Stimulated activated CD4-positive, alpha-beta T cell treated with anti-CD3 and anti-CD28 coated beads, Interleukin-4, amount 100 ng/mL, for 48 hours (primary cell): ENCODE measurements around the gene GRIN2C.

Experiments used
- DNase-seq, 2 donors: peaks; one replicate each; pipeline ENCODE4 v3.0.0-alpha.2; 2020; ENCODE audit warnings: low read depth in 2 of 2

The GRIN2C gene

GRCh38 chr17:74864297-74864865 is 4.7 kb upstream of the GRIN2C start:
- no peak for DNase-seq

DNA sequence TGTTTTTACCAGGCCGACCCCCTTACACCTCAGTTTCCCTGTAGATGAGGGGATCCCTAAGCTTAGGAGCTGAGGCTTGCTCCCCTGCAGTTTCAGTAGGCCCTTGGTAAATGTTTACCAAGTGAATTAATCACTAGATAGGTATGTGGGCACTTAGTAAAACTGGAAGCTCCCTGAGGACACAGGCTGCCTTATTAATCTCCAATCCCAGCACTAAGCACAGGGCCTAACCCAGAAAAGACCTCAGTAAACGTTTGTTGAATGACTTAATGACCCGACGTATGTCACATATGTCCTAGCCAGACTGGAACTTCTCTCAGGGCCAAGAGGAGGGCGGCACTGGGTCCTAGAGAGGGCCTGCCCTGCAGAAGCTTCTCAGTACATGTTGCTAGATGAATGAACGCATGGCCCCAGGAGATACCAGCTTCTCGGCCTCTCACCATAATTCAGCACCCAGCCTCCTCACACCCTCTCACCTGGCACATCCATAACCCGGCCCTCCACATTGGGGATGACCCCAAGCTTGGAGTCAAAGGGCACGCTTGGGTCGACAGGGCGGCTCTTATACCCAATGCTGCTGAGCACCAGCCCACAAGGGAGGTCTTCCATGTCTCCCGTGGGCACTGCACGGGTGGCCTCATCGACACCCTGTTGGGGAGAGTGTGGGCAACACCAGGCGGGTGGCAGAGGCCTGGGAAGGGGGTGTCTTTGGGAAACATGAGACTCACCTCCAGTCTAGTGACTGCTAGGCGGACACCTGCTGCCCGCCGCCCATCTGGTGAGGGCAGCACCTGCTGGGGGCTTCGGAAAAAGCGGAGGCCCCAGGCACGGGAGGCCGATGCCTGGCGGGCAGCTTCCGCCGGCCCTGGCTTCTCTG is 4.0 kb upstream of the GRIN2C start:
- no peak for DNase-seq

DNA sequence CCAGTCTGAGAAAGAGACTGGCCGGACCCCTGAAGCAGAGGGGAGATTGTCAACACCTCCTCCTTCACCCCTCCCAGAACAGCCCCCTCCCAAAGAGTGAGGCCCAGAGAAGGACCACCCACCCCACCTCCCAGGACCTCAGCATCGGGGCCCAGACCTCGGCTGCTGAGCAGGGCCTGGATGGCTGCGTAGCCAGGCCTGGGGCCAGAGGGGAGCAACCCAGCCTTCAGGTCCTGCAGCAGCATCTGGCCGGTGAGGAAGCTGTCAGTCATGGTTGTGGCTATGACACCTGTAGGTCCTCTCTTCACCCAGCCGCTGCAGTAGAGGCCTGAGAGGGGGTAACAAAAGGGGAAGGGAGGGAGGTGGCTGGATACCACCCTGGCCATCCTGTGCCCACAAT is 3.2 kb upstream of the GRIN2C start:
- no peak for DNase-seq

- DNase-seq: peak; percentile 68 to 78
Measured at GRCh38 chr17:74862108-74862901, 2.6 kb upstream of the GRIN2C start.

DNA sequence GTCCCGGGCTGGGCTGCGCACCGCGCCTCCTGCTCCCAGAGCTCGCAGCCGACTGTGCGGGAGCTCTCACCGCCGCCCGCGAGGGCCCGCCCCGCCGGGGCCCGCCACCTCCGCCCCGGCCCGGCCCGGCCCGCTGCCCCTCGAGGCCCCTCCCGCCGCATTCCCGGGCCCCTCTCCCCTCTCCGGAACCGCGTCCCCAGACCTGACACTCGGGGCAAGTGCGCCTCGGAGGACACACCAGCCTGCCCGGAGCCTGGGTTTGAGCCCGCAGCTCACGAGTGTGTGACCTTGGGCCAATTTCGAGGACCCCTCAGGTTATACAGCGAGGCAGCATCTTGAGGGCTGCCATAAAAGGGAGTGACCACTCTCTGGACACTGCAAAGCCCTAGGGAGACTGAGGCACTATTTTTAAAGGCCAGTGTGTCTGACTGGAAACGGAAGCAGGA is 2.0 kb upstream of the GRIN2C start:
- DNase-seq: no peak

- no peak for DNase-seq
Measured at GRCh38 chr17:74860872-74861661, 1.4 kb upstream of the GRIN2C start.

GRCh38 chr17:74860229-74860871 is 665 bp upstream of the GRIN2C start:
- DNase-seq: no peak

GRCh38 chr17:74858672-74859458 is 820 bp downstream of the GRIN2C start:
- DNase-seq: no peak

GRCh38 chr17:74857191-74857590 is 2.5 kb downstream of the GRIN2C start:
- no peak for DNase-seq

DNA sequence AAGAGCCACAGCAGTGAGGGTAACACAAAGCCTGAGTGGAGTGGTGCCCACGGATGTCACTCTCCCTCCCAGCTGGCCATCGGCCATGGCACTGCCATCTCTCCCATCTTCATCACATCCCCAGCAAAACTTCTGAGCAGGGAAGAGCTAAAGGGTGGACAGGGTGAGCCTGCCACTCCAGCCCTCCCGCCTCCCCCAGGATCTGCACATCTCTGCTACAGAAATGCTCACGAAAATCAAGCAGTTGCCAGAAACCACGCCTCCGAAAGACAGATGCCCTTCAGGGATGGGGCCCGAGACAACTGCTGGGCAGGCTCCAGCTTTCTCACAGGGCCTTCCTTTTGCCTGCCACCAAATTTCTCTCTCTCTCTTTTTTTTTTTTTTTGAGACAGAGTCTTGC is 3.6 kb downstream of the GRIN2C start:
- DNase-seq: no peak

DNA sequence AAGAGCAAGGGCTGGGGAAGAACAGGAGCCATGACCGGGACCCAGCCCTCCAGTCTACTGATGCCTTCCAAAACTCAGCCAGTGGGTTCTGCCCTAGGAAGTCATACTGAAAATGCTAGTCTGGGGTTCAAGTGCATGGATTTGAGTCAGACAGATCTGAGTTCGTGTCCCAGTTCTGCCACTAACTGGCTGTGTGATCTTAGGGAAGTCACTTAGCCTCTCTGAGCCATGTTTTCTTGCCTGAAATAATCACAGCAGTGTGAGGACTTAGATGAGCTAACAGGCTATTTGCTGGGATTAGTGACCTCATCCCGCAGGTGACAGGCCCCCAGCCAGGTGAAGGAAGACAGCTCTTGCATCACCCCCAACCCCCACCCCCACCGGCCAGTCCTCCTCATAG is 4.4 kb downstream of the GRIN2C start:
- DNase-seq: no peak

DNA sequence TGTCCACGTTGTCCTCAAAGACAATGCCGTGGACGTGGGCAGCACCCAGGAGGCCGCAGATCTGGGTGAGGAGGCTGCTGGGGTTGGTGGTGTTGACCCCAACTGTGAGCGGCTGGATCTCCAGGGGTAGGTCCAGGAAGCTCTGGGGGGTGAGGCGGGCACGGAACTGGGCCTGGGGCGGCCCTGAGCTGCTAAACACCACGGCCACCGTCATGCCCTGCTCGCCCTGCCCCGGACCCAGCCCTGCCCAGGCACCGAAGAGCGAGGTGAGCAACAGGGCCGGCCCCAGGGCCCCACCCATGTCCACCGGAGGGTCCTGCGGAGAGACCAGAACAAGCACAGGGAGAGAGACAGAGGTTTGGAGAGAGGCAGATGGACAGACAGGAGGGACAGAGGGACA is 4.9 kb downstream of the GRIN2C start:
- DNase-seq: no peak

GRCh38 chr17:74853669-74854068 is 6.0 kb downstream of the GRIN2C start:
- no peak for DNase-seq

DNA sequence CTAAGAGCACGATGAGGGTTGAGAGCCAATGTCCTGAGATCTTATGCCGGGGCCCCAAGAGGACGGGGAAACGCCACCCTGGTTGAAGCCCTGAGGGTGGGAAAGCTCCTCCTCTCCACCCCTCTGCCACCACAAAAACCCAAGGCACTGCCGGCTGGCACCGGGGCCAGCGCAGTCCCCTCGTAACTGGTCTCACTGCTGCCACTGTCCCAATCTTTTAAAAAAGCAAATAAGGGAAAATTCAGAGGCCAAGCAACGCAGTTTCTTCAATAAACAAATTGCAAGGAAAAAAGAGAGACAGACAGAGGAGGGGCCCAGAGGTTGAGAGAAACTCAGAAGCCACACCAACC is 6.7 kb downstream of the GRIN2C start:
- no peak for DNase-seq

DNA sequence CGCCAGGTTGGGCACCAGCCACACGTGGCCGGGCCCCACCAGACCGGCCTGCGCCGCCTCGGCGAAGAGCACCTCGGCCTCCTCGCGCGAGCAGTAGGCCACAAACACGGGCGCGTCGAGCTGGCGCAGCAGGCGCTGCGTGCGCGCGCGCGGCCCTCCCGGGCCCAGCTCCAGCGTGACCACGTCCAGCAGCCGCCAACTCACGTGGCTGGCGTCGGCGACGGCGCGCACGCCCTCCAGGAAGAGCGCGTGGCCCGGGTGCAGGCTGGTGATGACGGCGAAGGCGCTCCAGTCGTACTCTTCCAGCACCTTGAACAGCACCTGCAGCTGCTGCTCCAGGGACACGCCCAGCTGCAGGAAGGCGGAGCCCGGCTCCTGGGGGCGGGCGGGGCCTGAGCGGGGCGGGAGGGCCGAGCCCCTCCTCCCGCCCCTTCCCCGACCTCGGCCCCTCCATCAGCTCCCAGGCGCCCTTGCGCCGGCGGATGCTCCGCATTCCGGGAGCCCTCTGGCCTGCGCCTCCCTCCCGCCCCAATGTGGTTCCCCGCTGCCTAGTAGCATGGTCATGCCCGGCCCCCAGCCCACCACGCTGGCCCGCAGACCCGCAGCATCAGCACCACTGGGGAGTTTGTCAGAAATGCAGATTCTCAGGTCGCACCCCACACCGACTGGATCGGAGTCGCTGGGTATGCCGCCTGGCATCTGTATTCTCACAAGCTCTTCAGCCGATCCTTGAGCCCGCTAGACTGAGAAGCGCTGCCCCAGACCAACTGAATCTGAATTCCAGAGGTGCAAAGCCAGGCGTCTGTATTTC is 7.2 kb downstream of the GRIN2C start:
- peak; percentile 52 to 57 for DNase-seq

GRCh38 chr17:74851612-74852236 is 8.0 kb downstream of the GRIN2C start:
- no peak for DNase-seq

DNA sequence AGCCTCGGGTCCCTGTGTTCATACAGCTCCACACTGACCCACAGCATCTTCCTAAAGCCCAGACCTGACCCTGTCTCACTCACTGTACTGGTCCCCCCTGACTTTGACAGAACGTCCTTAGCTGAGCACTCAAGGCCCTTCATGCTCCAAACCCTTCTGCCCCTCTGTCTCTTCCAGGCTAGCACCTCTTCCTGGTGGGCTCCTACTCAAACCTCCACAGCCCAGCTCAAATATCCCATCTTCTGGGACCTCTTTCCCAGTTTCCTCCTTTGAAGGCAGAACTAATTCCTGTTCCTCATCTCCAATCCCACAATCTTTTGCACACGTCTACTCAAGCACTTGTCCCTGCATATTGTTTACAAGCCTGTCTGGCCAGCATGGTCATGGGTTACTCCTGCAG is 8.8 kb downstream of the GRIN2C start:
- no peak for DNase-seq

DNA sequence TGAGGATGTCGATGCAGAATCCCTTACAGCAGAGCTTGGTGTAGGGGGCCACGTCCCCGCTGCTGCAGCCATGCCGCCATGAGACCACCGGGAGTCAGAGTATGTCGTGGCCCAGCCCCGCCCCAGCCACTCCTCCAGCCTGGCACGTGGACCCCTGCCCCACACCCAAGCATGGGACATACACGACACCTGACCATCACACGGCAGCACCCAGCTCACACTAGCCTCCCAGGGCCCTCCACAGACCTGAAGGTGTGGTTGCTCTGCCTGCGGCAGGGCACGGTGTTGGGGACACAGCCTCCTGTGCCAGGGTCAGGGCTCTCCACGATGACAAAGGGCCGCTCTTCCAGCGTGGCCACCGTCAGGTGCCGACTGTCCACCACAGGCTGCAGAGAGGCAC is 9.4 kb downstream of the GRIN2C start:
- DNase-seq: no peak
